GM18507 (cell line): ENCODE data around the gene KLF2.
A peak's percentile ranks its signal among the peaks of the same experiment; 100 is the strongest.
"Not testable (repeated sequence)": the region's sequence is repeated elsewhere in the genome, so short reads cannot be mapped to it uniquely, and the experiment has no call there.

Source experiments
- DNase-seq: peaks from one replicate; pipeline ENCODE4 v3.0.0; 2011; ENCODE audit warnings: low read depth; ENCODE audit not compliant: insufficient read length; ENCODE audit errors: extremely low spot score
- FAIRE-seq: peaks from 2 replicates; lab custom pipeline; 2011; peaks lifted over from hg19 to GRCh38; lab: Jason Lieb, UNC

KLF2 gene

DNA sequence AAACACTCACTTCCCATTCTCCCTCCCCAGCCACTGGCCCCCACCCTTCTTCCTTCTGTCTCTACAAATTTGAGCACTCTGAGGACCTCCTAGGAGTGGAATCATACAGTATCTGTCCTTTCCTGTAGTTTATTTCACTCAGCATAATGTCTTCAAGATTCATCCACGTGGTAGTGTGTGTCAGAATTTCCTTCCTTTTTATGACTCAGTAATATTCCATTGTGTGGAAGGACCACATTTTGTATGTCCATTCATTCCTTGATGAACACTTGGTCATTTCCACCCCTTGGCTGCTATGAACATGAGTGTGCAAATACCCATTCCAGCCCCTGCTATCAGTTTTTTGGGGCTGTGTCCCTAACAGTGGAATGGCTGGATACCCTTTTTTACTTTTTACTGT lies 9.8 kb downstream of the KLF2 start:
- no peak for DNase-seq
- FAIRE-seq = no peak

- DNase-seq (no peak), FAIRE-seq (no peak)
Observed at GRCh38 chr19:16335226-16335625, 10.6 kb downstream of the KLF2 start.

GRCh38 chr19:16336571-16336970 lies 11.9 kb downstream of the KLF2 start:
- no peak for FAIRE-seq
- no peak for DNase-seq

- no peak for FAIRE-seq
- no peak for DNase-seq
Observed at GRCh38 chr19:16337809-16338469, 13.3 kb downstream of the KLF2 start.

GRCh38 chr19:16338470-16339360 lies 14.1 kb downstream of the KLF2 start:
- FAIRE-seq (peak; percentile 97), DNase-seq (peak; percentile 72)

DNA sequence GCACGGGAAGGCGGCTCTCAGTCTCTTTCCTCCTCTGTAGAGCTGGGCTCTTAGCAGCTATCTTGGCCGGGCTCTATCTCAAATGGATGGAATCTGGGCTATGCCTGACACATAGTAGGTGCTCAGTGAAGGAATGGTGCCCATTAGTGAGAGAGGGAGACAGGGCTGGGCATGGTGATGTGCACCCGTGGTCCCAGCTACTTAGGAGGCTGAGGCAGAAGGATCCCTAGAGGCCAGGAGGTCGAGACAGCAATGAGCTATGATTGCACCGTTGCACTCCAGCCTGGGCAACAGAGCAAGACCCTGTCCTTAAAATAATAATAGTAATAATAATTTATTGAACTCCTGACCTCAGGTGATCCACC lies 14.7 kb downstream of the KLF2 start:
- FAIRE-seq = no peak
- no peak for DNase-seq

GRCh38 chr19:16340092-16340491 lies 15.5 kb downstream of the KLF2 start:
- DNase-seq (no peak), FAIRE-seq (no peak)

GRCh38 chr19:16340654-16341053 lies 16.0 kb downstream of the KLF2 start:
- no peak for FAIRE-seq
- no peak for DNase-seq

DNA sequence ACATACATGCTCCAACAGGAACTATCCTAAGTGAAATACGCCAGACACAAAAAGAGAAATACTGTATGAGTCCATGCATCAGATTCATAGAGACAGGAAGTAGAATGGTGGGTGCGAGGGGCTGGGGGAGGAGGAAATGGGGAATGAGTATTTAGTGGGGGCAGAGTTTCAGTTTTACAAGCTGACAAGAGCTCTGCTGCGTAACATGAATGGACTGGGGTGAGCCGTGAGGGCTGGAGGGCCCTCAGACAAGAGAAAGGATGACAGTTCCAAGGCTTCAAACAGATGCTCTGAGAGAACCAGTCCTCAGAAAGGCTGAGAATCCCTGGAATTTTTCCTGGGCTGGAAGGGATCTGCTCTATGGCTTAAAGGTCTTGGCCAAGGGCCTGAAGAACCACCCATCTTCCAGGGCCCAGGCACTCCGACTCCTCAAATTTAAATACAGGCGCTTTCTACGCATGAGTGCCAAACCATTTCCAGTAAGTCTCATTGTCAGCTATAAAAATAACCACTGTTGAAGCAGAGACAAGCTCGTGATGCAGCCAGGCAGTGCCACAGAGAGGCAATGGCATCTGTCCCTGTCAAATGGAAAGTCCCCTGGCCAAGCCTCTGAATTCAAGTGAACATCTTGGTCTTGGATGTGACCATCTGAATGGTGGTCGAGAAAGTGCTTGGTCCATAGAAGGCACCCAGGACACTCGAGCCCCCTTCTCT lies 17.5 kb downstream of the KLF2 start:
- FAIRE-seq = peak; percentile 95
- no peak for DNase-seq

DNA sequence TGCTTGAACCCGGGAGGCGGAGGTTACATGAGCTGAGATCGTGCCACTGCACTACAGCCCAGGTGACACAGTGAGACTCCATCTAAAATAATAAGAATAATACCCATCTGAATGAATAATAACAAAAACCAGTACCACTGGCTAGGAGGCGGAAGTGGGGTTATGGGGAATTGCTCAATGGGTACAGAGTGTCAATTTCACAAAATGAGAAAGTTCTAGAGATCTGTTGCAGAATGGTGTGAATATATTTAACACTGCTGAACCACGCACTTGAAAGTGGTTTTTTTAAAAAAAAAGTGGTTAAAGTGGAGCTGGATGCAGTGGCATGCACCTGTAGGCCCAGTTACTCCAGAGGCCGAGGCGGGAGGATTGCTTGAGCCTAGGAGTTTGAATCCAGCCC lies 18.5 kb downstream of the KLF2 start:
- FAIRE-seq (peak; percentile 21), DNase-seq (no peak)

GRCh38 chr19:16345457-16345856 lies 20.8 kb downstream of the KLF2 start:
- DNase-seq (no peak), FAIRE-seq (no peak)

- FAIRE-seq, DNase-seq: not testable (repeated sequence)
Observed at GRCh38 chr19:16347099-16347498, 22.5 kb downstream of the KLF2 start.

DNA sequence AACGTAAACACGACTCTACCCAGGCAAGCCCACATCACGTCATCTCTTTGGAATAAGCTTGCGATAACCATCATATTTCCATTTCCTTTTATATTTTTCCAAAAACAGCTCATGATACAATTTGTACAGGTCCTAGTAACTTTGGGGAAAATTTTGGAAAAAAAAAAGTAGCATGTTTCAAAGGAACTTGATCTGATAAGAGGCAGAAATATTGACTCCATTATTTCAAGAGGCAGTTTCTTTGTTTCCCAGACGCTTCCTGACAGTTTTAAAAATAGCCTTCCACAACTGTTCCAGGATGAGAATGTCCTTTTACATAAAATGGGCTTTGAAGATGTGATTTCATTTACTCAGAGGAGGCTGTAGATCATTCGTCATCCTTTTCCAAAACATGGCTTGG lies 23.1 kb downstream of the KLF2 start:
- DNase-seq (no peak), FAIRE-seq (no peak)

DNA sequence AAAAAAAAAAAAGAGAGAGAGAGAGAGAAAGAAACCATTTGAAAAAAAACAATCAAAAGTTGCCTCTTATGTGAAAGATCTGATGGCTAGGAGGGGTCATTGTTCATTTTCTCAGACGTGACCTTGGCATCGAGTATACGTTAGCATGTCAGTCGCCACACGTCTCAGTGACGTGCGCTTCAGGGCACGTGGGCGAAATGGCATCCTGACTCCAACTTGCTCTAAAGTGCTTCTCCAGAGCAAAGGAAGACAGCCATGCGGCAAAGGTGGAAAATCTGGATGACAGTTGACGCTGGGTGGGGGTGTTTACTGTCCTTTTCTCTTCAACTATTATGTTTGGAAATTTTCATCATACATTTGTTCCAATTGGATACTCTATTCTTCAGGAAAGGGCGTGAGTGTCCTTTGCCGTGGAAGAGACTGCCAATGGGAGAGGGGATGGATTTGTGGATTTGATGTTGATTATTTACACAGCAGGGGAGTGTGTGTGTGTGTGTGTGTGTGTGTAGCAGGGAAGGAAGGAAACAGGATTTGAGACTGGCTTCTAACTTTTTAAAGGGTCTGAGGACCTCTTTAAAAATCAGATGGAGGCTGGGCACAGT lies 25.0 kb downstream of the KLF2 start:
- FAIRE-seq = no peak
- DNase-seq = no peak

DNA sequence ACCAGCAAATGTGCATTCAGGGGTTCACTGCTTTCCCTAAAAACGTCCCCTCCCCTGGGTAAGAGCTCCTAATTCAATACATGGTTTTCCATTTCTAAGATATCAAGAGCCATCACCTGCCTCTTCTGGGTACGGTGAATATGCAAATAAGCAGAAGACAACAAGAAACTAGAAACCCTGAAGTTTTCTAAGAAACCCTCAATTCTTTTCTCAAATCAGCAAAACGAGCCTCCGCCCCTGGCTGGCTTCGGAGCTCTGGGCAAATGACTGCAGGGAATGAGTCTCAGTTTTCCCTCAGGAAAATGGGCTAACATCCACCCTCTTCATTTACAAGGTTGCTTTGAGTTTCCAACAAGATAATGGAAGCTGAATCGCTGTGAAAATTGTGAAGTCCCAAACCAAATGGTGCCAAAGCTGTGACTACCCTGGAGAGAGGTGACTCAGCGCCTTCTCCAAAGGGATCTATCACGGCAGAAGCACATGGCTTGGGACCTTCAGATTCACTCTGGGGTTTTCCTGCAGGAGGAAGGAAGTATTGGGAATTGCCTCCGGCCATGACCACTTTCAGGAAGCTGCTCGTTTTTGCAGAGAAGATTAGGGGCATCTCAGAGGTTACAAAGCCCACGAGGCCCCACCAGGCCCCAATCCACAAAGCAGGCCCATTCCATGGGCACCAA lies 26.6 kb downstream of the KLF2 start:
- peak; percentile 31 for FAIRE-seq
- no peak for DNase-seq

GRCh38 chr19:16355293-16356043 lies 30.8 kb downstream of the KLF2 start:
- no peak for FAIRE-seq

GRCh38 chr19:16358456-16358855 lies 33.8 kb downstream of the KLF2 start:
- FAIRE-seq (no peak), DNase-seq (no peak)

More at GRCh38 chr19:16355293-16356043, 30.8 kb downstream of the KLF2 start:
- no peak for DNase-seq

GRCh38 chr19:16359074-16359473 lies 34.4 kb downstream of the KLF2 start:
- no peak for FAIRE-seq

GRCh38 chr19:16359964-16360363 lies 35.3 kb downstream of the KLF2 start:
- FAIRE-seq = no peak

More at GRCh38 chr19:16359074-16359473, 34.4 kb downstream of the KLF2 start:
- no peak for DNase-seq

More at GRCh38 chr19:16359964-16360363, 35.3 kb downstream of the KLF2 start:
- no peak for DNase-seq
